ENCODE data around the gene WASF3. TPM values are rescaled to one million over a fixed set of nuclear protein-coding genes. Genes with fewer than 3 reads are reported as not detected.

WASF3 gene
- total and polyA plus RNA-seq, 4 donors = 0.82 to 4.9 (median 2.3) TPM

DNA sequence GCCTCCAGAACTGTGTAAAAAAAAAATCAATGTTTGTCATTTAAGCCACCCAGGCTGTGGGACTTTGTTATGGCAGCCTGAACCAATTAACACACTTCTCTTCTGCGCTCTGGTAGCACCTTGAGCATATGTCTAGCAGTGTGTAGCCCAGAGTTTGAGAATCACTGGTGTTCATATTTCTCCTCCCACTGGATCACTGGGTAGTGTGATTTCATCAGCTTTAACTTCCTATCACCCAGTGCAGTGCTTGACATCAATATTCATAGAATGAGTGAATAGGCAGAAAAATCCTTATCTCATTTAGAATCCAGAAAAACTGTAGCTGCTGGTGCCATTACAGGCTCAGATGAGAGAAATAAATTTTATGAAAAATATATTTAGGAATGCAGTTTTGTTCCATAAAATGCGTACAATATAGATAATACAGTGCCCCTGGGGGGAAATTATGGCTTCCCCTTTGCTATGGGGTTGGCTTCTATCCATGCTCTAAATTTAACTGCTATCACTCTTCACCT is 30.7 kb upstream of the WASF3 start:
- Histone ChIP-seq H3K36me3 (ENCODE audit: control insufficient read depth in 4 of 4, insufficient read depth in 3 of 4, low read depth in 1 of 4, low read length in 3 of 4) (no peaks in the 10 kb centered on the region), H3K27me3 (ENCODE audit: control insufficient read depth in 4 of 4, insufficient read depth in 4 of 4, low read length in 3 of 4) (no peaks in the 10 kb centered on the region), H3K4me1 (ENCODE audit: control insufficient read depth in 4 of 4, insufficient read depth in 4 of 4, low read length in 3 of 4) (no peaks in the 10 kb centered on the region), H3K27ac (ENCODE audit: low read depth in 1 of 2, low read length in 2 of 2) (no peak overlapping the region), H3K9ac (ENCODE audit: low read depth in 1 of 2, low read length in 2 of 2) (no peak overlapping the region), H3K9me3 (ENCODE audit: control insufficient read depth in 4 of 4, low read length in 3 of 4) (peaks cover 0 to 1% (median 0%) of the 10 kb centered on the region in 4 donors), H3K4me3 (ENCODE audit: low read depth in 1 of 3, low read length in 3 of 3) (no peak overlapping the region)
- DNase-seq (ENCODE audit: low spot score) = no peak
- TF ChIP-seq, protein P1, sequence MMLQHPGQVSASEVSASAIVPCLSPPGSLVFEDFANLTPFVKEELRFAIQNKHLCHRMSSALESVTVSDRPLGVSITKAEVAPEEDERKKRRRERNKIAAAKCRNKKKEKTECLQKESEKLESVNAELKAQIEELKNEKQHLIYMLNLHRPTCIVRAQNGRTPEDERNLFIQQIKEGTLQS (IDR thresholded peaks at IDR 0.05) = no peak
- TF ChIP-seq, protein P2, sequence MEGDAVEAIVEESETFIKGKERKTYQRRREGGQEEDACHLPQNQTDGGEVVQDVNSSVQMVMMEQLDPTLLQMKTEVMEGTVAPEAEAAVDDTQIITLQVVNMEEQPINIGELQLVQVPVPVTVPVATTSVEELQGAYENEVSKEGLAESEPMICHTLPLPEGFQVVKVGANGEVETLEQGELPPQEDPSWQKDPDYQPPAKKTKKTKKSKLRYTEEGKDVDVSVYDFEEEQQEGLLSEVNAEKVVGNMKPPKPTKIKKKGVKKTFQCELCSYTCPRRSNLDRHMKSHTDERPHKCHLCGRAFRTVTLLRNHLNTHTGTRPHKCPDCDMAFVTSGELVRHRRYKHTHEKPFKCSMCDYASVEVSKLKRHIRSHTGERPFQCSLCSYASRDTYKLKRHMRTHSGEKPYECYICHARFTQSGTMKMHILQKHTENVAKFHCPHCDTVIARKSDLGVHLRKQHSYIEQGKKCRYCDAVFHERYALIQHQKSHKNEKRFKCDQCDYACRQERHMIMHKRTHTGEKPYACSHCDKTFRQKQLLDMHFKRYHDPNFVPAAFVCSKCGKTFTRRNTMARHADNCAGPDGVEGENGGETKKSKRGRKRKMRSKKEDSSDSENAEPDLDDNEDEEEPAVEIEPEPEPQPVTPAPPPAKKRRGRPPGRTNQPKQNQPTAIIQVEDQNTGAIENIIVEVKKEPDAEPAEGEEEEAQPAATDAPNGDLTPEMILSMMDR (IDR thresholded peaks at IDR 0.05; ENCODE audit: low read depth, low read length, missing input control) = no peak
- TF ChIP-seq TAF1 (conservative IDR thresholded peaks at IDR 0.05) = no peak
- TF ChIP-seq NR2F2 (IDR thresholded peaks at IDR 0.05) = no peak
- TF ChIP-seq, protein P3, sequence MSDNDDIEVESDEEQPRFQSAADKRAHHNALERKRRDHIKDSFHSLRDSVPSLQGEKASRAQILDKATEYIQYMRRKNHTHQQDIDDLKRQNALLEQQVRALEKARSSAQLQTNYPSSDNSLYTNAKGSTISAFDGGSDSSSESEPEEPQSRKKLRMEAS (IDR thresholded peaks at IDR 0.05) = no peak
- TF ChIP-seq RAD21 (IDR thresholded peaks at IDR 0.05) = no peak
- TF ChIP-seq, protein P4, sequence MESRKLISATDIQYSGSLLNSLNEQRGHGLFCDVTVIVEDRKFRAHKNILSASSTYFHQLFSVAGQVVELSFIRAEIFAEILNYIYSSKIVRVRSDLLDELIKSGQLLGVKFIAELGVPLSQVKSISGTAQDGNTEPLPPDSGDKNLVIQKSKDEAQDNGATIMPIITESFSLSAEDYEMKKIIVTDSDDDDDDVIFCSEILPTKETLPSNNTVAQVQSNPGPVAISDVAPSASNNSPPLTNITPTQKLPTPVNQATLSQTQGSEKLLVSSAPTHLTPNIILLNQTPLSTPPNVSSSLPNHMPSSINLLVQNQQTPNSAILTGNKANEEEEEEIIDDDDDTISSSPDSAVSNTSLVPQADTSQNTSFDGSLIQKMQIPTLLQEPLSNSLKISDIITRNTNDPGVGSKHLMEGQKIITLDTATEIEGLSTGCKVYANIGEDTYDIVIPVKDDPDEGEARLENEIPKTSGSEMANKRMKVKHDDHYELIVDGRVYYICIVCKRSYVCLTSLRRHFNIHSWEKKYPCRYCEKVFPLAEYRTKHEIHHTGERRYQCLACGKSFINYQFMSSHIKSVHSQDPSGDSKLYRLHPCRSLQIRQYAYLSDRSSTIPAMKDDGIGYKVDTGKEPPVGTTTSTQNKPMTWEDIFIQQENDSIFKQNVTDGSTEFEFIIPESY (IDR thresholded peaks at IDR 0.05) = no peak
- TF ChIP-seq YY1 (IDR thresholded peaks at IDR 0.05) = no peak
- TF ChIP-seq, protein P5, sequence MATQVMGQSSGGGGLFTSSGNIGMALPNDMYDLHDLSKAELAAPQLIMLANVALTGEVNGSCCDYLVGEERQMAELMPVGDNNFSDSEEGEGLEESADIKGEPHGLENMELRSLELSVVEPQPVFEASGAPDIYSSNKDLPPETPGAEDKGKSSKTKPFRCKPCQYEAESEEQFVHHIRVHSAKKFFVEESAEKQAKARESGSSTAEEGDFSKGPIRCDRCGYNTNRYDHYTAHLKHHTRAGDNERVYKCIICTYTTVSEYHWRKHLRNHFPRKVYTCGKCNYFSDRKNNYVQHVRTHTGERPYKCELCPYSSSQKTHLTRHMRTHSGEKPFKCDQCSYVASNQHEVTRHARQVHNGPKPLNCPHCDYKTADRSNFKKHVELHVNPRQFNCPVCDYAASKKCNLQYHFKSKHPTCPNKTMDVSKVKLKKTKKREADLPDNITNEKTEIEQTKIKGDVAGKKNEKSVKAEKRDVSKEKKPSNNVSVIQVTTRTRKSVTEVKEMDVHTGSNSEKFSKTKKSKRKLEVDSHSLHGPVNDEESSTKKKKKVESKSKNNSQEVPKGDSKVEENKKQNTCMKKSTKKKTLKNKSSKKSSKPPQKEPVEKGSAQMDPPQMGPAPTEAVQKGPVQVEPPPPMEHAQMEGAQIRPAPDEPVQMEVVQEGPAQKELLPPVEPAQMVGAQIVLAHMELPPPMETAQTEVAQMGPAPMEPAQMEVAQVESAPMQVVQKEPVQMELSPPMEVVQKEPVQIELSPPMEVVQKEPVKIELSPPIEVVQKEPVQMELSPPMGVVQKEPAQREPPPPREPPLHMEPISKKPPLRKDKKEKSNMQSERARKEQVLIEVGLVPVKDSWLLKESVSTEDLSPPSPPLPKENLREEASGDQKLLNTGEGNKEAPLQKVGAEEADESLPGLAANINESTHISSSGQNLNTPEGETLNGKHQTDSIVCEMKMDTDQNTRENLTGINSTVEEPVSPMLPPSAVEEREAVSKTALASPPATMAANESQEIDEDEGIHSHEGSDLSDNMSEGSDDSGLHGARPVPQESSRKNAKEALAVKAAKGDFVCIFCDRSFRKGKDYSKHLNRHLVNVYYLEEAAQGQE (IDR thresholded peaks at IDR 0.05) = no peak
- no peak for TF ChIP-seq HNF4G (IDR thresholded peaks at IDR 0.05)
- TF ChIP-seq RXRA (IDR thresholded peaks at IDR 0.05) = no peak
- TF ChIP-seq SP1 (IDR thresholded peaks at IDR 0.05) = no peak
- no peak for TF ChIP-seq FOXA1 (IDR thresholded peaks at IDR 0.05)
- TF ChIP-seq GABPA (IDR thresholded peaks at IDR 0.05 in 1 of 2, conservative IDR thresholded peaks at IDR 0.05 in 1 of 2) = no peak
- no peak for TF ChIP-seq EGR1 (IDR thresholded peaks at IDR 0.05; ENCODE audit: low read depth in 2 of 2)
- TF ChIP-seq JUND (IDR thresholded peaks at IDR 0.05) = no peak
- no peak for TF ChIP-seq HNF4A (conservative IDR thresholded peaks at IDR 0.05)
- no peak for TF ChIP-seq FOXA2 (IDR thresholded peaks at IDR 0.05)
- WGBS = 70% methylated on average over 2 of the region's 2 CpGs
